Fibroblast of lung (primary cell): ENCODE measurements around the gene CLEC4A. TPM values are rescaled to one million over a fixed set of nuclear protein-coding genes. Genes with fewer than 3 reads are reported as not detected.
"Not testable (repeated sequence)": the region's sequence is repeated elsewhere in the genome, so short reads cannot be mapped to it uniquely, and the experiment has no call there.

Experiments
- DNase-seq, 2 donors: peaks; one replicate each; pipeline versions ENCODE4 v3.0.0 to v3.0.0-alpha.2; 2010; ENCODE audit warnings: low read depth in 2 of 2
- H2AFZ ChIP-seq: 2 replicates; pipeline ENCODE4 v1.5.1; 2012; ENCODE audit warnings: low read length, control low read depth, inconsistent platforms
- H3K27ac ChIP-seq: 2 replicates; pipeline ENCODE4 v1.5.1; 2011; ENCODE audit warnings: low read length, control low read depth; ENCODE audit not compliant: insufficient read depth
- H3K27me3 ChIP-seq: 2 replicates; pipeline ENCODE4 v1.5.1; 2011; ENCODE audit warnings: mild to moderate bottlenecking, low read length; ENCODE audit not compliant: control insufficient read depth, insufficient read depth
- H3K36me3 ChIP-seq: 2 replicates; pipeline ENCODE4 v1.5.1; 2011; ENCODE audit warnings: low read length; ENCODE audit not compliant: control insufficient read depth, insufficient read depth
- H3K4me1 ChIP-seq: 2 replicates; pipeline ENCODE4 v1.5.1; 2011; ENCODE audit warnings: low read length; ENCODE audit not compliant: control insufficient read depth, insufficient read depth; ENCODE audit errors: extremely low read depth
- H3K4me2 ChIP-seq: 2 replicates; pipeline ENCODE4 v1.5.1; 2011; ENCODE audit warnings: low read length, control low read depth; ENCODE audit not compliant: insufficient read depth; ENCODE audit errors: extremely low read depth
- H3K4me3 ChIP-seq, 4 experiments: fragments of 200-600 bp in 1 of 4; sonication (generic) in 1 of 4; replicated peaks in 1 of 4; 2 replicates each; pipeline ENCODE4 v1.5.1; 2011 to 2016; ENCODE audit warnings: low read length in 4 of 4, low read depth in 3 of 4, mild to moderate bottlenecking in 3 of 4, control low read depth in 2 of 4, inconsistent platforms in 1 of 4, mixed read lengths in 1 of 4; ENCODE audit not compliant: insufficient read depth in 1 of 4; ENCODE audit errors: control extremely low read depth in 1 of 4
- H3K79me2 ChIP-seq: 2 replicates; pipeline ENCODE4 v1.5.1; 2012; ENCODE audit warnings: mild to moderate bottlenecking, low read length, inconsistent platforms; ENCODE audit not compliant: control insufficient read depth, insufficient read depth
- H3K9ac ChIP-seq: 2 replicates; pipeline ENCODE4 v1.5.1; 2011; ENCODE audit warnings: mild to moderate bottlenecking, low read length, control low read depth; ENCODE audit not compliant: insufficient read depth
- H3K9me3 ChIP-seq: 2 replicates; pipeline ENCODE4 v1.5.1; 2012; ENCODE audit warnings: low read depth, low read length; ENCODE audit not compliant: control insufficient read depth, insufficient read depth
- H4K20me1 ChIP-seq: 2 replicates; pipeline ENCODE4 v1.5.1; 2011; ENCODE audit warnings: low read length; ENCODE audit not compliant: control insufficient read depth, insufficient read depth; ENCODE audit errors: extremely low read depth
- EZH2 ChIP-seq: IDR thresholded peaks from 2 replicates; pipeline ENCODE4 v1.5.1; 2012; ENCODE audit warnings: low read length, control low read depth, mild to moderate bottlenecking; ENCODE audit errors: missing control alignments
- polyA plus RNA-seq, 2 donors: library from polyadenylated mRNA; depleted of rRNA in 1 of 2; stranded (reverse) in 1 of 2; unstranded in 1 of 2; fragments of >200 nt; gene quantifications; 2 replicates each; pipeline ENCODE4 v1.2.1, GENCODE V29; 2011 to 2012; ENCODE audit warnings: missing spikeins in 1 of 2
- total RNA-seq: library from RNA; depleted of rRNA; stranded (reverse); fragments of >200 nt; gene quantifications from 2 replicates; pipeline ENCODE4 v1.2.1, GENCODE V29; 2014
- TF ChIP-seq, protein P1 (sequence below), 2 donors: IDR thresholded peaks in 1 of 2; conservative IDR thresholded peaks in 1 of 2; 1 replicate in 1 of 2; 2 replicates in 1 of 2; pipeline ENCODE4 v1.5.1; 2011 to 2012; ENCODE audit warnings: low read length in 2 of 2, control low read depth in 1 of 2, inconsistent platforms in 1 of 2, low read depth in 1 of 2, mild to moderate bottlenecking in 1 of 2

CLEC4A gene
- total and polyA plus RNA-seq, 2 donors (not counting 1 experiment from before 2014, with no cell fraction given): 0.26 to 0.33 TPM

DNA sequence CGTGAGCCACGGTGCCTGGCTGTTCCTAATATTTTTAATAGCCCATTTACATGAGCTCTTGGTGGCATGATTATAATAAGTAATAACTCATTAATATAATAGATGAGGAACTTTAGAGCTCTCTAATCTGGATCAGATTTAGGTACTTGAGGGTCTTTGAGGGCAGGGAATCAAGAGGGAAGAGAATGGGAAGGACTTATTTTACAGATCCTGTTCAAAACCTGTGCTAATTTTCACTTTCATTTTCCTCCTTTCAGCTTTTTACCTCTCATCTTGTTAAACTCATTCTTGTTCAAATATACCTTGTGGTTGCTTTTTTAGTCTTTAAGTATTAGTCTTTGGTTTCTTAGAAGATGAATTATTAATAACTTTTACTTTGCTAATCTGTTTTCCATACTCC lies 35.8 kb upstream of the CLEC4A start:
- TF ChIP-seq, protein P1, sequence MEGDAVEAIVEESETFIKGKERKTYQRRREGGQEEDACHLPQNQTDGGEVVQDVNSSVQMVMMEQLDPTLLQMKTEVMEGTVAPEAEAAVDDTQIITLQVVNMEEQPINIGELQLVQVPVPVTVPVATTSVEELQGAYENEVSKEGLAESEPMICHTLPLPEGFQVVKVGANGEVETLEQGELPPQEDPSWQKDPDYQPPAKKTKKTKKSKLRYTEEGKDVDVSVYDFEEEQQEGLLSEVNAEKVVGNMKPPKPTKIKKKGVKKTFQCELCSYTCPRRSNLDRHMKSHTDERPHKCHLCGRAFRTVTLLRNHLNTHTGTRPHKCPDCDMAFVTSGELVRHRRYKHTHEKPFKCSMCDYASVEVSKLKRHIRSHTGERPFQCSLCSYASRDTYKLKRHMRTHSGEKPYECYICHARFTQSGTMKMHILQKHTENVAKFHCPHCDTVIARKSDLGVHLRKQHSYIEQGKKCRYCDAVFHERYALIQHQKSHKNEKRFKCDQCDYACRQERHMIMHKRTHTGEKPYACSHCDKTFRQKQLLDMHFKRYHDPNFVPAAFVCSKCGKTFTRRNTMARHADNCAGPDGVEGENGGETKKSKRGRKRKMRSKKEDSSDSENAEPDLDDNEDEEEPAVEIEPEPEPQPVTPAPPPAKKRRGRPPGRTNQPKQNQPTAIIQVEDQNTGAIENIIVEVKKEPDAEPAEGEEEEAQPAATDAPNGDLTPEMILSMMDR (conservative IDR thresholded peaks at IDR 0.05 in 1 of 2, IDR thresholded peaks at IDR 0.05 in 1 of 2; ENCODE audit: low read depth in 1 of 2, low read length in 2 of 2): no peak
- no peak for TF ChIP-seq EZH2
- Histone ChIP-seq H3K9me3 (no peaks in the 10 kb centered on the region), H3K79me2 (peaks cover 53% of the 10 kb centered on the region), H3K36me3 (peaks cover 8% of the 10 kb centered on the region), H3K27me3 (no peaks in the 10 kb centered on the region), H4K20me1 (no peaks in the 10 kb centered on the region), H3K4me1 (no peaks in the 10 kb centered on the region), H3K4me2 (no peak overlapping the region), H2AFZ (no peak overlapping the region), H3K27ac (no peak overlapping the region), H3K9ac (no peak overlapping the region), H3K4me3 (no peak overlapping the region)
- no peak for DNase-seq

DNA sequence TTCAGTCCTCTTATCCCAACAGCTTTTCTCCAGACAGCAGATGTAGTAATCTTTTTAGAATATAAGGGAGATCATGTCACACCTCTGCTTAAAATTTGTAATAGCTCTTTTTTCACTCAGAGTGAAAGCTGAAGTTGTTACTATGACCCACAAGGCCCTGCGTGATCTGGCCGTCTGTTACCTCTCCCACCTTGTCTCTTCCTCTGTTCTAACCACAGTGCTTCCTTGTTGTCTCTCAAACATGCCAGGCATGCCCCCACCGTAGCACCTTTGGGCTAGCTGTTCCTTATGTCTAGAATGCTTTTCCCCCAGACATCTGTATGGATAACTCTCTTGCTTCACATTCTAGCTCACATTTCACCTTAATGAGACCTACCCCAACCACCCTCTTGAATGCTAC lies 34.8 kb upstream of the CLEC4A start:
- Histone ChIP-seq H3K4me3 (no peak overlapping the region), H3K4me1 (no peaks in the 10 kb centered on the region), H3K27me3 (no peaks in the 10 kb centered on the region), H3K27ac (no peak overlapping the region), H2AFZ (no peak overlapping the region), H4K20me1 (no peaks in the 10 kb centered on the region), H3K36me3 (peaks cover 8% of the 10 kb centered on the region), H3K9ac (no peak overlapping the region), H3K79me2 (peaks cover 44% of the 10 kb centered on the region), H3K4me2 (no peak overlapping the region), H3K9me3 (no peaks in the 10 kb centered on the region)
- TF ChIP-seq EZH2: no peak
- TF ChIP-seq, protein P1 (conservative IDR thresholded peaks at IDR 0.05 in 1 of 2, IDR thresholded peaks at IDR 0.05 in 1 of 2; ENCODE audit: low read depth in 1 of 2, low read length in 2 of 2): no peak
- no peak for DNase-seq

DNA sequence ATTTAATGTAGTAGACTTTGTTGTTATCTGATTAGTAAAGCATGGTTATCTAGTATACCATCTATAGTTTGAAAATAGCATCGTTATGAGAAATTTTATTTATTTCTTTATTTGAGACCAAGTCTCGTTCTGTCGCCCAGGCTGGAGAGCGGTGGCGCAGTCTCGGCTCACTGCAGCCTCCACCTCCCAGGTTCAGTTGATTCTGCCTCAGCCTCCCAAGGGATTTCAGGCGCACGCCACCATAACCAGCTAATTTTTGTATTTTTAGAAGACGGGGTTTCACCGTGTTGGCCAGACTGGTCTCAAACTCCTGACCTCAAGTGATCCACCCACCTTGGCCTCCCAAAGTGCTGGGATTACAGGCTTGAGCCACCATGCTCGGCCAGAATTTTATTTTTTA lies 34.1 kb upstream of the CLEC4A start:
- not testable (repeated sequence) for H2AFZ ChIP-seq, H3K9ac ChIP-seq
- H3K79me2 ChIP-seq: peaks cover 37% of the 10 kb centered on the region

More for the DNA sequence above, 34.1 kb upstream of the CLEC4A start:
- not testable (repeated sequence) for H3K4me1 ChIP-seq, H3K36me3 ChIP-seq, H4K20me1 ChIP-seq, H3K27ac ChIP-seq, H3K4me2 ChIP-seq, H3K9me3 ChIP-seq, DNase-seq, H3K27me3 ChIP-seq, H3K4me3 ChIP-seq
